ENCODE measurements around the gene MYBPC3. TPM values are rescaled to one million over a fixed set of nuclear protein-coding genes. Genes with fewer than 3 reads are reported as not detected.
A peak's percentile ranks its signal among the peaks of the same experiment; 100 is the strongest.

The MYBPC3 gene
- total RNA-seq, 1 donor from 2014 or later = not detected

DNA sequence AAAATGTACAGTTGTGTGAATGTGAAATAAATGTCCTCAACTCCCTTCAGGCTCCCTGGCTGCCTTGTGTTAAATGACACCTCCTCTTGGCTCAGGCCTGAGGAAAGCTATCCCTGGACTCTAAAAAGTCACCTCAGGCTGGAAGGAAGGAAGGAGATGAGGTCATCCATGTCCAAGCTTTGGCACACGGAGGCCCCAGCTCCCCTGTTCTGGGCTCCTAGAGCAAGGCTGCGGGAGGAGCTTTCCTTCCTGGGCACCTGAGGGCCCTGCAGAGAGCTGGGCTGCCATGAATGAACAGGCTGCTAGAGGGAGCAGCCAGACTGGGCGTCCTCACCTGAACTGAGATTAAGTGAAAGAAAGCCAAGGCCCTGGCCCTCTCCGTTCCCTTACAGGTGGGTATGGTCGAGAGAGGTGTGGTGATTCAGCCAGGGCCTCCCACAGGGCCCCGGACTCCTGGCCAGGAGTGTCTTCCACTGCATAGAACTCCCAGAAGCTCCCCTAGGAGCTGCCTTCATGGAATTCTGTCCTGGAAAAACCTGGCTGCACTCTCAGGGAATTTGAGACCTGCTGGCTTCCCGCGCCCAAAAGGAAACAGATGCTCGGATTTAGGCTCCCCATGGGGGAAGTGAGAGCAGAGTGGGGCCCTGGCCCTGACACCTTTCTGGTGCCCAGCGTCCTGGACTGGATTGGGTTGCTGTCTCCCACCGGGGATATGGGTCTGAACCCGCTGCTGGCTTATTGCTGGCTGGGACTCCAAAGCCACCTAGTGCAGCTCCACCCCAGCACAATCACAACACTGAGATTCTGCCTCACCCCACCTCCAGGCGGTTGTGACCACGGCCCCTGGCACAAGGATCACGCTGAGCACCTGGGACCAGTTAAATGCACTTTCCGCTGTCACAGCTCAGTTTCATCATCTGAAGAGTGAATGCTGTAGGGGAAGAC is 22.2 kb downstream of the MYBPC3 start:
- peak overlapping the region; percentile 74 for H3K27ac Mint-ChIP-seq (ENCODE audit: unreplicated experiment)
- H3K27me3 Mint-ChIP-seq (ENCODE audit: low read depth) = no peaks in the 10 kb centered on the region
- H3K36me3 Mint-ChIP-seq (ENCODE audit: low read depth) = peaks cover 11% of the 10 kb centered on the region
- TF ChIP-seq, protein P1, sequence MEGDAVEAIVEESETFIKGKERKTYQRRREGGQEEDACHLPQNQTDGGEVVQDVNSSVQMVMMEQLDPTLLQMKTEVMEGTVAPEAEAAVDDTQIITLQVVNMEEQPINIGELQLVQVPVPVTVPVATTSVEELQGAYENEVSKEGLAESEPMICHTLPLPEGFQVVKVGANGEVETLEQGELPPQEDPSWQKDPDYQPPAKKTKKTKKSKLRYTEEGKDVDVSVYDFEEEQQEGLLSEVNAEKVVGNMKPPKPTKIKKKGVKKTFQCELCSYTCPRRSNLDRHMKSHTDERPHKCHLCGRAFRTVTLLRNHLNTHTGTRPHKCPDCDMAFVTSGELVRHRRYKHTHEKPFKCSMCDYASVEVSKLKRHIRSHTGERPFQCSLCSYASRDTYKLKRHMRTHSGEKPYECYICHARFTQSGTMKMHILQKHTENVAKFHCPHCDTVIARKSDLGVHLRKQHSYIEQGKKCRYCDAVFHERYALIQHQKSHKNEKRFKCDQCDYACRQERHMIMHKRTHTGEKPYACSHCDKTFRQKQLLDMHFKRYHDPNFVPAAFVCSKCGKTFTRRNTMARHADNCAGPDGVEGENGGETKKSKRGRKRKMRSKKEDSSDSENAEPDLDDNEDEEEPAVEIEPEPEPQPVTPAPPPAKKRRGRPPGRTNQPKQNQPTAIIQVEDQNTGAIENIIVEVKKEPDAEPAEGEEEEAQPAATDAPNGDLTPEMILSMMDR (IDR thresholded peaks at IDR 0.05) = no peak
- no peaks in the 10 kb centered on the region for H3K9me3 Mint-ChIP-seq (ENCODE audit: low read depth)
- no peak for DNase-seq (ENCODE audit: low spot score)
- H3K4me3 Mint-ChIP-seq (ENCODE audit: unreplicated experiment) = no peak overlapping the region
- peaks cover 7% of the 10 kb centered on the region for H3K4me1 Mint-ChIP-seq (ENCODE audit: low read depth)

DNA sequence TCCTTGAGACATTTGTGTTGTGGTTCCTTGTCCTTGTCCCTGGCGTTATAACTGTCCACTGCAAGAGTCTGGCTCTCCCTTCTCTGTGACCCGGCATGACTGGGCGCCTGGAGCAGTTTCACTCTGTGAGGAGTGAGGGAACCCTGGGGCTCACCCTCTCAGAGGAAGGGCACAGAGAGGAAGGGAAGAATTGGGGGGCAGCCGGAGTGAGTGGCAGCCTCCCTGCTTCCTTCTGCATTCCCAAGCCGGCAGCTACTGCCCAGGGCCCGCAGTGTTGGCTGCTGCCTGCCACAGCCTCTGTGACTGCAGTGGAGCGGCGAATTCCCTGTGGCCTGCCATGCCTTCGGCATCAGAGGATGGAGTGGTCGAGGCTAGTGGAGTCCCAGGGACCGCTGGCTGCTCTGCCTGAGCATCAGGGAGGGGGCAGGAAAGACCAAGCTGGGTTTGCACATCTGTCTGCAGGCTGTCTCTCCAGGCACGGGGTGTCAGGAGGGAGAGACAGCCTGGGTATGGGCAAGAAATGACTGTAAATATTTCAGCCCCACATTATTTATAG is 23.0 kb downstream of the MYBPC3 start:
- DNase-seq (ENCODE audit: low spot score) = no peak
- Mint-ChIP-seq H3K27me3 (ENCODE audit: low read depth) (no peaks in the 10 kb centered on the region), H3K4me1 (ENCODE audit: low read depth) (peaks cover 7% of the 10 kb centered on the region), H3K36me3 (ENCODE audit: low read depth) (peaks cover 17% of the 10 kb centered on the region), H3K27ac (ENCODE audit: unreplicated experiment) (peak overlapping the region; percentile 12), H3K9me3 (ENCODE audit: low read depth) (no peaks in the 10 kb centered on the region), H3K4me3 (ENCODE audit: unreplicated experiment) (no peak overlapping the region)
- TF ChIP-seq, protein P1 (IDR thresholded peaks at IDR 0.05) = no peak

DNA sequence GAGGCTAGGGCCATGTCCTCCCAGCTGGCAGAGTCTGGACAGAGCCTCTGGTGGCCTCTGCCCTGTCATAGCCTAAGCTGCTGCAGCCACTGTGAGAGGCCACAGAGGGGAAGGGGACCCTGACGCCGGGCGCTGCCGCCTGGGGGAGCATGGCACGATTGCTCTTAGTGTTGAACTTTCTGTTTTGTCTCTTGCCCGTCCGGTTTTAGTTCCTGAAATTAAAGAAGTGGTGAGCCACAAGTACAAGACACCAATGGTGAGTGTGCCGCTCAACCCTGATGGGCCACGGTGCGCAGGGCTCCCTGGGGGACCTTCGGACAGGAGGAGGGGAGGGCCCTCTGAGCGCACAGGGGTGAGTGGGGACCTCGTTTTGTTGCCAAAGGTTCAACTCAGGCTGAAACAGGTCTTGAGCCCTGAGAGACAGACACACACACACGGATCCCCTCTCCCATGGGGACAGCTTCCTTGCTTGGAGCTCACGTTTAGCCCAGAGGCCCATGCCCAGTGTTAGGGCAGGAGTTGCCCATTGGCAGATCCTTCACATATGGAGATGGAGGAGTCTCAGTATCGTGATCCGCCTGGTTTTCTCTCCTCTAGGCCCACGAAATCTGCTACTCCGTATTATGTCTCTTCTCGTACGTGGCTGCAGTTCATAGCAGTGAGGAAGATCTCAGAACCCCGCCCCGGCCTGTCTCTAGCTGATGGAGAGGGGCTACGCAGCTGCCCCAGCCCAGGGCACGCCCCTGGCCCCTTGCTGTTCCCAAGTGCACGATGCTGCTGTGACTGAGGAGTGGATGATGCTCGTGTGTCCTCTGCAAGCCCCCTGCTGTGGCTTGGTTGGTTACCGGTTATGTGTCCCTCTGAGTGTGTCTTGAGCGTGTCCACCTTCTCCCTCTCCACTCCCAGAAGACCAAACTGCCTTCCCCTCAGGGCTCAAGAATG is 23.8 kb downstream of the MYBPC3 start:
- Mint-ChIP-seq H3K36me3 (ENCODE audit: low read depth) (peaks cover 17% of the 10 kb centered on the region), H3K4me3 (ENCODE audit: unreplicated experiment) (no peak overlapping the region), H3K4me1 (ENCODE audit: low read depth) (peaks cover 7% of the 10 kb centered on the region), H3K9me3 (ENCODE audit: low read depth) (no peaks in the 10 kb centered on the region), H3K27me3 (ENCODE audit: low read depth) (no peaks in the 10 kb centered on the region), H3K27ac (ENCODE audit: unreplicated experiment) (no peak overlapping the region)
- DNase-seq (ENCODE audit: low spot score) = no peak
- TF ChIP-seq, protein P1 (IDR thresholded peaks at IDR 0.05) = no peak

DNA sequence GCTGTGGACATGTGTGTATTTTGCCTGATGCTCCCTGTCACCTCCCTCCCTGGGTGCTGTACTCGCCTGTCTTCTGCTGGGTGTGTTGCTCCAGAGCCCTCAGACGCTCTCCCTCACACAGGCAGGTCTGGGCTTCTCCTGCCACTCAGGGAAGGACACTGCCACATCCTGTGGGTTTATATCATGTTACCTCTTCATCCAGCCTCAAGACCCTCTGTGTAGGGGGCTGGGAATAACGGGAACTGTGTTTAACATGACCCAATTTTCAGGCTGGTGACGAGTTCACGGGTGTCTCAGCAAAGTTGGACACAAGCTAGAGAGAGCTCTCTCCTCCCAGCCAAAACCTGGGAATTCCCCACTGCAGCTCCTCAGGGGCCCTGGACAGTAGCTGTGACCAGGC is 24.6 kb downstream of the MYBPC3 start:
- TF ChIP-seq, protein P1 (IDR thresholded peaks at IDR 0.05) = no peak
- peaks cover 17% of the 10 kb centered on the region for H3K36me3 Mint-ChIP-seq (ENCODE audit: low read depth)
- H3K9me3 Mint-ChIP-seq (ENCODE audit: low read depth) = no peaks in the 10 kb centered on the region
- H3K27me3 Mint-ChIP-seq (ENCODE audit: low read depth) = no peaks in the 10 kb centered on the region
- no peak for DNase-seq (ENCODE audit: low spot score)
- peak overlapping the region; percentile 59 for H3K27ac Mint-ChIP-seq (ENCODE audit: unreplicated experiment)
- H3K4me3 Mint-ChIP-seq (ENCODE audit: unreplicated experiment) = no peak overlapping the region
- peaks cover 7% of the 10 kb centered on the region for H3K4me1 Mint-ChIP-seq (ENCODE audit: low read depth)

DNA sequence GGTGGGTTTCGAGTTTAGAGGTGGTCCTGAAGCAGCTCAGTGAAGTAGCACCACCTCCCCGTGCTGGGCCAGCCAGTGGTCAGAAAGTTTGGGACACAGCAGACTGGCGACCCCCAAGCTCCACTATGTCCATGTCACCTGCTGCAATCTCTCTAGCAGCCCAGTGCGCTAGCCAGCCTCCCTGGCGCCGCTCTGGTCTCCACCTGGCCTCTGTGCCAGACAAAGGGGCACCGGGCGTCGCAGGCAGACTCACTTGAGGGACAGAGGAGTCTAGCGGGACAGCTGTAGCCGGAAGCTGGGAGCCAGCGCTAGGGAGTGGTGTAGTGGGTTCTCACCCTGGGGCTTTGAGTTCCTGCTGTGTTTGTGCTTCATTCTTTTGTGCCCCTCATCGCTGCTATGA is 25.5 kb downstream of the MYBPC3 start:
- Mint-ChIP-seq H3K27me3 (ENCODE audit: low read depth) (no peaks in the 10 kb centered on the region), H3K4me1 (ENCODE audit: low read depth) (peaks cover 7% of the 10 kb centered on the region), H3K4me3 (ENCODE audit: unreplicated experiment) (no peak overlapping the region), H3K27ac (ENCODE audit: unreplicated experiment) (no peak overlapping the region), H3K36me3 (ENCODE audit: low read depth) (peaks cover 19% of the 10 kb centered on the region), H3K9me3 (ENCODE audit: low read depth) (no peaks in the 10 kb centered on the region)
- TF ChIP-seq, protein P1 (IDR thresholded peaks at IDR 0.05) = no peak
- DNase-seq (ENCODE audit: low spot score) = no peak

All from chondrocyte (in vitro differentiated cells).